Hepatocyte (in vitro differentiated cells): ENCODE data around the gene MKNK2.

Experiments
- CTCF ChIP-seq: fragments of 200-600 bp; sonication (generic); IDR thresholded peaks from 2 replicates; pipeline ENCODE4 v1.5.1; 2016; ENCODE audit warnings: antibody characterized with exemption, mild to moderate bottlenecking; ENCODE audit not compliant: poor library complexity
- EZH2 ChIP-seq: fragments of 200-600 bp; sonication (generic); IDR thresholded peaks from 2 replicates; pipeline ENCODE4 v1.6.1; 2016; ENCODE audit warnings: antibody characterized with exemption, mild to moderate bottlenecking, borderline replicate concordance
- EZH2phosphoT487 ChIP-seq: fragments of 200-600 bp; sonication (generic); IDR thresholded peaks from one replicate; pipeline ENCODE4 v1.6.1; 2018; ENCODE audit warnings: antibody characterized with exemption, mild to moderate bottlenecking, low read depth, moderate library complexity; ENCODE audit not compliant: unreplicated experiment, severe bottlenecking

- TF ChIP-seq CTCF (no peak), EZH2phosphoT487 (no peak), EZH2 (no peak)
Measured at GRCh38 chr19:2051773-2052704, 995 bp upstream of the MKNK2 start.
